Liver (tissue), 3 donors: ENCODE data around the gene PLAC9.

ENCODE experiments used
- ATF3 ChIP-seq: IDR thresholded peaks from 2 replicates; pipeline ENCODE4 v1.6.1; 2016; ENCODE audit warnings: antibody characterized with exemption
- CTCF ChIP-seq: fragments of 150-350 bp; IDR thresholded peaks from 2 replicates; pipeline ENCODE4 v1.5.1; 2017; ENCODE audit warnings: improper control_type of control experiment, low read depth, low read length; ENCODE audit not compliant: missing input control
- EGR1 ChIP-seq, 2 donors: IDR thresholded peaks; 2 replicates each; pipeline ENCODE4 v1.6.1; 2016 to 2018; ENCODE audit warnings: antibody characterized with exemption in 2 of 2, low read depth in 2 of 2
- HNF4A ChIP-seq, 2 donors: conservative IDR thresholded peaks; 2 replicates each; pipeline ENCODE4 v1.6.1; 2016; ENCODE audit warnings: antibody characterized with exemption in 2 of 2, mild to moderate bottlenecking in 2 of 2
- MAX ChIP-seq: IDR thresholded peaks from 2 replicates; pipeline ENCODE4 v1.6.1; 2016; ENCODE audit warnings: antibody characterized with exemption
- REST ChIP-seq: IDR thresholded peaks from 2 replicates; pipeline ENCODE4 v1.6.1; 2016; ENCODE audit warnings: antibody characterized with exemption, mild to moderate bottlenecking
- SP1 ChIP-seq: IDR thresholded peaks from 2 replicates; pipeline ENCODE4 v1.6.1; 2018; ENCODE audit warnings: antibody characterized with exemption, mild to moderate bottlenecking
- TAF1 ChIP-seq: conservative IDR thresholded peaks from 2 replicates; pipeline ENCODE4 v1.6.1; 2016; ENCODE audit warnings: antibody characterized with exemption, mild to moderate bottlenecking
- ZBTB33 ChIP-seq: IDR thresholded peaks from 2 replicates; pipeline ENCODE4 v1.6.1; 2016; ENCODE audit warnings: antibody characterized with exemption
- donor health status: healthy.
- donor health status: healthy.

- TF ChIP-seq CTCF (no peak), HNF4A (conservative IDR thresholded peaks at IDR 0.05) (no peak), EGR1 (IDR thresholded peaks at IDR 0.05; ENCODE audit: low read depth in 2 of 2) (no peak), SP1 (no peak), REST (no peak), TAF1 (no peak), ZBTB33 (no peak), ATF3 (no peak), MAX (no peak)
Measured at GRCh38 chr10:80136134-80136571, 3.6 kb downstream of the PLAC9 start.
